COLO668 (cell line): ENCODE data around the gene AGBL4.
"Not testable (repeated sequence)": the region's sequence is repeated elsewhere in the genome, so short reads cannot be mapped to it uniquely, and the experiment has no call there.

ENCODE experiments used
- DNase-seq: peaks from one replicate; lab custom pipeline; 2025; ENCODE audit not compliant: unreplicated experiment; lab: John Stamatoyannopoulos, UW

Gene AGBL4

DNA sequence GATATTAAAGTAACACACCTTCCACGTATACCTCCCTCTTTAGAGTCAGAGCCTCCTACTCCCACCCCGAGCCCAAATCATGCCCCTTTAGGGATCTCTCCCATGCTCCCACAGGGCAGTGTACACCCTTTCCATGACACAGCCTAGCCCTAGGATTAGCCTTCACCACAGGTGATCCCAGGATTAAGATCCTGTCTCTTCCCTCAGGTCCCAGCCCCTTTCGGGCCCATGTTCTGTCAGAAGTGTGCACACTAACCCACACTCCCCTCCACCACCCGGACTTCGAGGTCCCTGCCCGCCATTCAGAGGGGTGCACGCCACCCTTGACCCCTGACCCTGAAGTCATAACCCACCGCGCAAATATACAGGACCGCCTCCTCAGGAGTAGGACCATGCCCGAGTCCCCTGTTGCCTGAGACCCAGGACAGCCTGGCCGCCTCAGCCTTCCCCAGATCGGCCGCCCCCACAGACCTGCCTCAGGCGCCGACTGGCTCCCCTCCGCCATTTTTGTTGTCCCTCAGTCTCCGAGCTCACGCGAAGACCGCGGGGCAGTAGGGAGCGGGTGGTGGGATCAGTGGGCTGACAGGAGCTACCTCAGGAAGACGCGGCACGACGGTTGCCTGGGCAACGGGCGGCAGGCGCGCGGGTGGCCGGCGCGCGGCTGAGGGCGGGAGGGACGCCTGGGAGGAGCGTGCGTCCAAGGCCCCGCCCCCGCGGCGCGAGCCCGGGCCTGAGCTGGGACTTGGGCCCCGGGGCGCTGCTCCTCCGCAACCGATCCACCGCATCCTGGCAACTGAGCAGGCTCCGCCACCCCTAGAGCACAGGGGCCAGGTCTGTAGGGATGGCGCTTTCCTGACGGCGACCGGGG, at the start of gene AGBL4:
AGBL4 (minus strand) TSS at position 663 of the 868 bp plus-strand sequence.
- DNase-seq: peak; percentile 99

GRCh38 chr1:50066806-50067205, 43.1 kb upstream of the AGBL4 start:
- no peak for DNase-seq

DNA sequence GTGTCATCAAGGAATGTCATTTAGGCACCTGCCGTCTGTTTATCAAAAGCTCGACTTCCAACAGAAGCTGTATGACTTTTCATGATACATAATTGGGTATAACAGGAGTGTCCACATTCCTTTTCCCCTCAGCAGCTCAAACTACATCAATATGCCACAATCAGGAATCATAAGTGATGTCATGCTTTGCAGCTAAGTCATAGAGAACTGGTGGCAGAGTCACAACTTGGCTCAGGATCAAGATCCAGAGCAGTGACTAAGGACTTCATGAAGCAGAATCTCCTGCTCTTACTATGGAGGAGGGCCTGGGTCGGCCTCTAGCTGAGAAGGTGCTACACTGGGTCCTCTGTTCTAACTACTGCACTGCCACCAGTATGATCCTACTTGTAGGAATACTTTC, 36.5 kb upstream of the AGBL4 start:
- no peak for DNase-seq

- no peak for DNase-seq
Measured at GRCh38 chr1:50048791-50049190, 25.0 kb upstream of the AGBL4 start.

DNA sequence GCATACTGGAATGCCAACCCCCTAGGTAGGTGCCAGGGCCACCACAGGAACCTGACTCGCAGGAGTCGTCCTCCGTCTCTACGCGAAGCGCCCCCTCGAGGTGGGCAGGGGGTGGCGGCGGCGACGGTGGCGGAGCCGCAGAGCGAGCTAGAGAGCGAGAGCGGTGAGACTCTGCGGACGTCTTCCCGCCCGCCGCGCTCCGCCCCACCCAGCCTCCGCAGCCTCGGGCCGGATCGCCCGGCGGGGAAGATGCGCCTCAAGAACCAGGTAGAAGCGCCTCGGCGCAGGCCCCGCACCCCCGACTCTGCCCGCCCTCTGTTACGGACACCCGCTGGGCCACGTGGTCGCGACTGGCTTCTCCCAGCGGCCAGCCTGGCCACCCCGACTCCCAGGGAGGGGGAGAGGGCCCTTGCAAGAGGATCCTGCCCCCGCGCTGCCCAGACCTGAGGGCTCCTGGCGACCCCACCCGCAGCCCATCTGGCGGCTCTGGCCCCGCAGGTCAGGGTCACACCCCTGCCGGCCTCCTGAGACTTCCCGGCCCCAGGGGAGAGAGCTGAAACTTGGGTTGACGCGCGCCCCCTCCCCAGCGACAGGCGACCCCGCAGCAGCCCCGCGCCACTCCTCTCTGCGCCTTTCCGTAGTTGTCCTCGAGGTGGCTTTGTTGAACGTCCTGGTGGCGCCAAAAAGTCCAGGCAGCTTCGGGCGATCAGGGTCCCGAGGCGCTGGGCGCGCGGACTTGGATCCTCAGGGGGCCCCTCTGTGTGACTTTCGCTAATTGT, 24.4 kb upstream of the AGBL4 start:
- DNase-seq: no peak

DNA sequence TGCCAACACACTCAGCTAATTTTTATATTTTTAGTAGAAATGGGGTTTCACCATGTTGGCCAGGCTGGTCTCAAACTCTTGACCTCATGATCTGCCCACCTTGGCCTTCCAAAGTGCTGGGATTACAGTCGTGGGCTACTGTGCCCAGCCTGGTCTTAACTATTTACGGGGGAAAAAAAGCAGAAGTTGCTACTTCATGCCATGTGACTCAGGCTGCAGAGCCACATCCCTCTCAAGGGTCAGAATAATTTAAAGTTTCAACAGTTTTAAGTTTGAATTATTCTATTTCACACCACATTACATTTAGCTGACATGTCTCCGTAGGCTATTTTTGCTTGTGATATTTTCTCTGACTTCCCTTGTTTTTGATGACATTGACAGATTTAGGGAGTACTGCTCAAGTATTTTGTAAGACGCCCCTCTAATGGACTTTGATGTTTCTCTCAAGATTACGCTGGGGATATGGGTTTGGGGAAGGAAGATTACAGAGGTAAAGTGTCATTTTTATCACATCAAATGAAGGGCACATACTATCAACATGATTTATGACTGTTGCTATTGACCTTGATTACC, 14.6 kb upstream of the AGBL4 start:
- DNase-seq: no peak

- DNase-seq: no peak
Measured at GRCh38 chr1:50027794-50028193, 4.0 kb upstream of the AGBL4 start.

DNA sequence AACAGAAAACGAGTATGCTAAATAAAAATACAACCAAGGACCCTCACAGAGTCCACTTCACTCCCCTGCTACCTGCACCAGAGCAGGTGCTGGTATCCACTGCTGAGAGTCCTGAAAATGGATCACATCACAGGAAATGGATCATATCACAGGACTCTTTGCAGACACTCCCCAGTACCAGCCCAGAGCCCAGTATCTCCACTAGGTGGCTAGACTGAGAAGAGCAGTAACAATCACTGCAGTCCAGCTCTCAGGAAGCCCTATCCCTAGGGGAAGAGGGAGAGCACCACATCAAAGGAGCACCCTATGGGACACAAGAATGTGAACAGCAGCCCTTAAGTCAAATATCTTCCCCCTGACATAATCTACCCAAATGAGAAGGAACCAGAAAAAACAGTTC, 28.0 kb downstream of the AGBL4 start:
- no peak for DNase-seq

GRCh38 chr1:49971088-49971487, 52.7 kb downstream of the AGBL4 start:
- DNase-seq: no peak

DNA sequence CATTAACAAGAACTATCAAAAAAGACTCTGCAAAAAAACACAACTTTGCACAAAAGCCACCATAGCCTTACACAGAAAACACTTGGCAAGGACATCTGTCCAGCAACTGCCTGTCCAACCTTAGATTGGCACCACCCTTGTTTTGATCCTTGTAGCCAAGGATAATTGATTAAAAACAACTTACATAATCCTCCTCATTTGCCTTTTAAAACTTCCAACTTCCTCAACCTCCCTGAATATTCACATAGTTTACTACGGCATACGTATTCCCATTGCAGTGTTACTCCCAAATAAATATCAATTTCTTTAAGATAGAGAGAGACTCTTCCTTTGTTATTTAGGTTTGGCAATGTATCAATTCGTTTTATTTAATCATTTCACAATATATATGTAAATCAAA, 72.4 kb downstream of the AGBL4 start:
- DNase-seq: no peak

DNA sequence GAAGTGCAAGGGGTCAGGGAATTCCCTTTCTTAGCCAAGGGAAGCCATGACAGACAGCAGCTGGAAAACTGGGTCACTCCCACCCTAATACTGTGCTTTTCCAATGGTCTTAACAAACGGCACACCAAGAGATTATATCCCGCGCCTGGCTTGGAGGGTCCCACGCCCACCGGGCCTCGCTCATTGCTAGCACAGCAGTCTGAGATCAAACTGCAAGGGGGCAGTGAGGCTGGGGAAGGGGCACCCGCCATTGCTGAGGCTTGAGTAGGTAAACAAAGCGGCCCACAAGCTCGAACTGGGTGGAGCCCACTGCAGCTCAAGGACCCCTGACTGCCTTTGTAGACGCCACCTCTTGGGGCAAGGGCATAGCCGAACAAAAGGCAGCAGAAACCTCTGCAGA, 108.5 kb downstream of the AGBL4 start:
- DNase-seq: not testable (repeated sequence)

DNA sequence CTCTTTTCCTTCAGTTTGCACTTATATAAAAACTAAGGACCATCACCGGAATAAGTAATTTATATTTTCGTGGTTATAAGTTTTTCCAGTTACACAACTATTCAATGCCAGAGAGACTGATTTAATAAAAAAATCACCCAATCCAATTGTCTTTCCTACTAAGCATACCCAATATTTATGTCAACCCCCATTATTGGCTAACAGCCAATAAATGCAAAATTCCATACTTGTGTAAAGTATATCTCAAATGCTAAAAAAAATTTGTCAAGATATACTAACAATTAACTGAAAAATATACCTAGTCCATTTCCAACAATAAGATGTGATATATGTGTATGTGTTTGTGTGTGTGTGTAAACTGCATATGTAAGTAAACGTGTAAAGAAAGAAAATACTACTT, 117.4 kb downstream of the AGBL4 start:
- DNase-seq: no peak

DNA sequence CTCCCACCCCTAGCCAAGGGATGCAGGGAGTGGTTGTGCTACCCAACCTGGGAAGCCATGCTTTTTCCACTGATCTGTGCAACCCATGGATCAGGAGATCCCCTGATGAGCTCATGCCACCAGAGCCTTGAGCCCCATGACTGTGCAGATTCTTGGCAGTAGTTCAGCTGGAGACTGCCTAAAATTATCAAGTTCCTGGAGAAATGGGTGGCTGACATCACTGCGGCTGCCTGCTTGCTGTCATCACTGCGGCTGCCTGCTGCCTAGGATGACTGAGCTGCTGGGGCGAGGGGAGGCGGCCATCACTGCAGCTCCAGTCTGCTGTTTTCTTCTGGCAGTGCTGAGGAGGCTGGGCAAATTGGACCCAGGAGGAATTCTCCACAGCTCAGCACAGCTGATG, 159.2 kb downstream of the AGBL4 start:
- DNase-seq: no peak

GRCh38 chr1:49854741-49855140, 169.0 kb downstream of the AGBL4 start:
- DNase-seq: no peak

DNA sequence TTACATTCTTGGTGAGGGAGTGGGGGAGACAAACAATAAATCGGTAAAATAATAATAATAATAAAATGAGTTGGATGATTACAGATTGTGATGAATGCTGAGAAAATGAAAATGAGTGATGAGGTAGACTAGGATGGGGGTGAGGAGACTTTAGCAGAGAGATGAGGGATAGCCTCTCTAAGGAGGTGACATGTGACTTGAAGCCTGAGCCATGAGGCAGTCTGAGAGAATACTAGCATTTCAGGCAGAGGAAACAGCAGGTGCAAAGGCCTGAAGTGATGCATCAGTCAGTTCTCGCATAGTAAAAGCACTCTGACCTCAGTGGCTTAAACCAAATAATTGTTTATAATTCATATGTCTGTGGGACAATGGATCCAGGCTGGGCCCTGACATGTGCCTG, 181.2 kb downstream of the AGBL4 start:
- DNase-seq: no peak

DNA sequence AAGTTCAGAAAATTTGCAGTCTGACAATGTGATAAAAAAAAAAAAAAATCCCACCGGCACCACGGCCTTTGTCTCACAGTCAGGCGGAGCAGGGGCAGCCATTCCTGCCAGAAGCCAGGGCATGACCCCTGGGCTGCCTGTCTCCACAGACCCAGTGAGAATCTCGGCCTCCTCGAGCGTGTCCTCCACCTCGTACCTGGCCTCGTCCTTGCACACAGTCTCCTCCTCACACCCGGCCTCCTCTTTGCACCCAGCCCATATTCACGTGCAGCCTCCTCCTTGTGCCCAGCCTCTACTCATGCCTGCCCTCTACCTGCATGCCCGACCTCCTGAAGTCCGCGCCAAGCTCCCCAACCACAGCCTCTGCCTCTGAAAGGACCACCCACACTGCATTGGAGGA, 182.0 kb downstream of the AGBL4 start:
- DNase-seq: no peak

DNA sequence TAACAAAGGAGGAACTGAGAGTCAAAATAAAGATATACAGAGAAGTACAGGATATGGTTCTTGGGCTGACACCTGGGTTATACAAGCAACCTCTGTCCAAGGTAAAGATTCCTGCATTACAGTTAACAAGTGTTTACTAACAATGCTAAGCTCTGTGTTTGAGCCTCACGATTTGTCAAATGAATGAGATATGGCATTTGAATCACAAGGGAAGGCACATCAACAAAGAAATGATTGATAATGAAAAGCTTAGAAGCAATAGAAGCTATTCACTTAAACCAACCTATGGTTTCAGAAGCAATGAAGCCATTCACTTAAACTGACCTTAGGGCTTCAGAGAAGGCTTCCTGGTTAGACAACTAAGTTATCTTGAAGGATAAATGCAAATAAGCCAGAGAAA, 199.5 kb downstream of the AGBL4 start:
- no peak for DNase-seq

DNA sequence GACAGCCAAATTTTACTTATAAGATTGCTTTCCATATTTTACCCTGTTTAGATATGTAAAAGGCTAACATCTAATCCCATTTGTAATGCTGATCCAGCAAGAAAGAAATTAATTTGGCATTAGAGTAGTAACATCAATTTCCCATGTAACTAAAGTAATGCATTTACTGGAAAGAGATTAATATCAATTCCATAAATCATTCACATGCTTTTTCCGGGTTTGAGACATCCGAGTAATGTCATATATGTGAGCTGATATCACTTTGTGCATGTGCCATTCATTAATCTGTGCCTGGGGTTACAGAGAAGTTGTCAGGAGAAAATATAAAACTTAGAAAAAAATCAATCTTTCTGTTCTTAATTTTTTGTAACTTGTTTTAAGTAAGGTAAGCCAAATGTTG, 206.1 kb downstream of the AGBL4 start:
- DNase-seq: no peak

DNA sequence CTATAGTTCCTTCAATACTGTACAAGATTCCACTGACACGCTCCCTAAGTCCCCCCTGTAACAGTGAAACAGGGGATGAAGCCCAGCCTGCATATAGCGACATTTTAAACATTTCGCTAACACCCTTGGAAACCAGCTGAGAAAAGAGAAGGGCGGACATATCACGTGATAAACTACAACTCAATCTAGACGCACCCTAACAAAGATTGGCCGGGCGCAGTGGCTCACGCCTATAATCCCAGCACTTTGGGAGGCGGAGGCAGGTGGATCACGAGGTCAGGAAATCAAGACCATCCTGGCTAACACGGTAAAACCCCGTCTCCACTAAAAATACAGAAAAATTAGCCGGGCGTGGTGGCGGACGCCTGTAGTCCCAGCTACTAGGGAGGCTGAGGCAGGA, 236.7 kb downstream of the AGBL4 start:
- not testable (repeated sequence) for DNase-seq

DNA sequence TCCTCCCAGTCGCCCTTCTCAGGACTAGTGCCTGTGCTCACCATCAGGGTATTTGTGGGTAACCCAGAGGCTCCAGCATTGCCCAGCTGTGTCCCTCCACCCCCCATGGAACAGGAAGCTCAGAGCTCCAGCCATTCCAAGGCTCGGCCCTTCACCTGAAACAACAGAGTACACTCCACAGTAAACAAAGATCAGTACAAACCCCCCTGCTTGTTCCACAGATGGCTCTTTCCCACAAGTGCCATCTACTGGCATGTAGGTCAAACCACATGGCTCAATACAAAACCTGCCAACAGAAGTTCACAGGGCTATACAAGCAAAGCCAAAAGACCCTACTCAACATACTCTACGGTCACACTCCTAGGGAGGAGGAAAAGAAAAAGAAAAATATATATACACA, 258.7 kb downstream of the AGBL4 start:
- peak; percentile 33 for DNase-seq

GRCh38 chr1:49738118-49738517, 285.6 kb downstream of the AGBL4 start:
- not testable (repeated sequence) for DNase-seq

- DNase-seq: no peak
Measured at GRCh38 chr1:49728377-49728776, 295.4 kb downstream of the AGBL4 start.
